ENCODE results near the gene IL1R1. TPM values are rescaled to one million over a fixed set of nuclear protein-coding genes. Genes with fewer than 3 reads are reported as not detected.
"Not testable (repeated sequence)": the region's sequence is repeated elsewhere in the genome, so short reads cannot be mapped to it uniquely, and the experiment has no call there.

Gene IL1R1
- polyA plus RNA-seq, 5 donors, result 82.9 to 144 (median 115) TPM

- no peak for DNase-seq
Measured at GRCh38 chr2:102110171-102110570, 32.4 kb upstream of the IL1R1 start.

- no peak for DNase-seq
Measured at GRCh38 chr2:102110596-102111334, 31.8 kb upstream of the IL1R1 start.

GRCh38 chr2:102111823-102112222 is 30.7 kb upstream of the IL1R1 start:
- no peak for DNase-seq

- DNase-seq, result no peak
Measured at GRCh38 chr2:102112271-102112670, 30.3 kb upstream of the IL1R1 start.

GRCh38 chr2:102112692-102113665 is 29.6 kb upstream of the IL1R1 start:
- no peak for DNase-seq

- DNase-seq, result no peak
Measured at GRCh38 chr2:102114290-102114721, 28.2 kb upstream of the IL1R1 start.

GRCh38 chr2:102114851-102115497 is 27.6 kb upstream of the IL1R1 start:
- no peak for DNase-seq

- peak in 1 of 2 donors; percentile 72 for DNase-seq
Measured at GRCh38 chr2:102116630-102117471, 25.7 kb upstream of the IL1R1 start.

GRCh38 chr2:102117472-102117858 is 25.1 kb upstream of the IL1R1 start:
- DNase-seq, result peak in 1 of 2 donors; percentile 71

- DNase-seq, result no peak
Measured at GRCh38 chr2:102119255-102119654, 23.3 kb upstream of the IL1R1 start.

- DNase-seq, result no peak
Measured at GRCh38 chr2:102120261-102120660, 22.3 kb upstream of the IL1R1 start.

GRCh38 chr2:102120701-102121159 is 21.8 kb upstream of the IL1R1 start:
- no peak for DNase-seq

- DNase-seq, result no peak
Measured at GRCh38 chr2:102122115-102122514, 20.4 kb upstream of the IL1R1 start.

- DNase-seq, result no peak
Measured at GRCh38 chr2:102122909-102123308, 19.6 kb upstream of the IL1R1 start.

GRCh38 chr2:102124421-102124820 is 18.1 kb upstream of the IL1R1 start:
- not testable (repeated sequence) for DNase-seq

- DNase-seq, result no peak
Measured at GRCh38 chr2:102126169-102126568, 16.4 kb upstream of the IL1R1 start.

GRCh38 chr2:102126660-102127059 is 15.9 kb upstream of the IL1R1 start:
- DNase-seq, result no peak

GRCh38 chr2:102129082-102129481 is 13.5 kb upstream of the IL1R1 start:
- no peak for DNase-seq

- no peak for DNase-seq
Measured at GRCh38 chr2:102129951-102130646, 12.4 kb upstream of the IL1R1 start.

- no peak for DNase-seq
Measured at GRCh38 chr2:102130647-102130991, 11.9 kb upstream of the IL1R1 start.

GRCh38 chr2:102131564-102131963 is 11.0 kb upstream of the IL1R1 start:
- DNase-seq, result no peak

Measured in right lung (tissue), 5 donors.